ENCODE data around the gene KDM6A. TPM values are rescaled to one million over a fixed set of nuclear protein-coding genes. Genes with fewer than 3 reads are reported as not detected.

Gene KDM6A
- total RNA-seq, 1 experiment from 2014 or later = 24.0 TPM

DNA sequence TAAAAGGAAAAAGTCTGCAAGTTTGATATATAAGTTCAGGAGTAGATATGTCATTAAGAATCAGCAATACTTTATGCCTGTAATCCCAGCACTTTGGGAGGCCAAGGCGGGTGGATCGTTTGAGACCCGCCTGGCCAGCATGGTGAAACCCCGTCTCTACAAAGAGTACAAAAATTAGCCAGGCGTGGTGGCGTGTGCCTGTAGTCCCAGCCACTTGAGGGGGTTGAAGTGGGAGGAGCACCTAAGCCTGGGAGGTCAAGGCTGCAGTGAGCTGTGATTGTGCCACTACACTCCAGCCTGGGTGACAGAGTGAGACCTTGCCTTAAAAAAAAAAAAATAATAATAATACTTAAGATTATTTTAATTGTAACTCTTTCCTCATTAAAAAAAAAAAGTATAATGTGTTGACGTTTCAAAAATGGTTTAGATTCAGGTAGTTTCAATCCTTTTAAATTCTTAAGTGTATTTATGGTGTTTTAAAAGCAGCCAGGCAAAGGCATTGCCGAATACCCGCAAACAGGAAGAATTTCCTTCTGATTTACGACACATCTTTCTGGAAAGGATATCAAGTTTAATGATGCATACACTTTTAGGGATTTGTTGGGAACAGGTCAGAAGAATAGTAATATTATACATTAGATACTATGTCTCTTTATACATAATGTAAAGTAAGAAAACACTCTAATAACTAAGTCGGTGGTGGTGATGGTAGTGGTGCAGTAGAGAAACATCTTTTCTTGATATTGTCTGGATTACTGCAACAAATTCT, 80.9 kb downstream of the KDM6A start:
- intact Hi-C loops (cut with micrococcal nuclease; ENCODE audit: unreplicated experiment) (no loop called here), in situ Hi-C loops (cut with HindIII; ENCODE audit: low pct_unique_long_range_greater_than_20kb, low sequenced_read_pairs) (no loop called here)
- Histone ChIP-seq H3K9me3 (ENCODE audit: control insufficient read depth, insufficient read depth, low read depth, low read length) (no peaks in the 10 kb centered on the region), H3K4me3 (ENCODE audit: low read depth in 2 of 2, low read length in 2 of 2) (no peak overlapping the region), H3K27me3 (ENCODE audit: control insufficient read depth, insufficient read depth, low read length) (no peaks in the 10 kb centered on the region), H3K4me1 (ENCODE audit: control insufficient read depth, insufficient read depth, low read length) (peaks cover 9% of the 10 kb centered on the region), H3K27ac (ENCODE audit: low read length) (no peak overlapping the region), H3K36me3 (ENCODE audit: control insufficient read depth, insufficient read depth, low read length) (no peaks in the 10 kb centered on the region; the same call in 1 of the 2 replicates)
- ATAC-seq = no peak
- ChIA-PET POLR2A (no interaction called here), CTCF (no interaction called here)
- no peak for TF ChIP-seq SIN3A (IDR thresholded peaks at IDR 0.05; ENCODE audit: borderline replicate concordance, insufficient read depth, low read depth, low read length)
- no peak for TF ChIP-seq TCF7L2 (IDR thresholded peaks at IDR 0.05; ENCODE audit: low read depth, low read length)
- TF ChIP-seq POLR2AphosphoS5 (IDR thresholded peaks at IDR 0.05; ENCODE audit: low read depth, low read length) = no peak
- TF ChIP-seq, protein P1, sequence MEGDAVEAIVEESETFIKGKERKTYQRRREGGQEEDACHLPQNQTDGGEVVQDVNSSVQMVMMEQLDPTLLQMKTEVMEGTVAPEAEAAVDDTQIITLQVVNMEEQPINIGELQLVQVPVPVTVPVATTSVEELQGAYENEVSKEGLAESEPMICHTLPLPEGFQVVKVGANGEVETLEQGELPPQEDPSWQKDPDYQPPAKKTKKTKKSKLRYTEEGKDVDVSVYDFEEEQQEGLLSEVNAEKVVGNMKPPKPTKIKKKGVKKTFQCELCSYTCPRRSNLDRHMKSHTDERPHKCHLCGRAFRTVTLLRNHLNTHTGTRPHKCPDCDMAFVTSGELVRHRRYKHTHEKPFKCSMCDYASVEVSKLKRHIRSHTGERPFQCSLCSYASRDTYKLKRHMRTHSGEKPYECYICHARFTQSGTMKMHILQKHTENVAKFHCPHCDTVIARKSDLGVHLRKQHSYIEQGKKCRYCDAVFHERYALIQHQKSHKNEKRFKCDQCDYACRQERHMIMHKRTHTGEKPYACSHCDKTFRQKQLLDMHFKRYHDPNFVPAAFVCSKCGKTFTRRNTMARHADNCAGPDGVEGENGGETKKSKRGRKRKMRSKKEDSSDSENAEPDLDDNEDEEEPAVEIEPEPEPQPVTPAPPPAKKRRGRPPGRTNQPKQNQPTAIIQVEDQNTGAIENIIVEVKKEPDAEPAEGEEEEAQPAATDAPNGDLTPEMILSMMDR (IDR thresholded peaks at IDR 0.05) = no peak
- TF ChIP-seq, protein P2, sequence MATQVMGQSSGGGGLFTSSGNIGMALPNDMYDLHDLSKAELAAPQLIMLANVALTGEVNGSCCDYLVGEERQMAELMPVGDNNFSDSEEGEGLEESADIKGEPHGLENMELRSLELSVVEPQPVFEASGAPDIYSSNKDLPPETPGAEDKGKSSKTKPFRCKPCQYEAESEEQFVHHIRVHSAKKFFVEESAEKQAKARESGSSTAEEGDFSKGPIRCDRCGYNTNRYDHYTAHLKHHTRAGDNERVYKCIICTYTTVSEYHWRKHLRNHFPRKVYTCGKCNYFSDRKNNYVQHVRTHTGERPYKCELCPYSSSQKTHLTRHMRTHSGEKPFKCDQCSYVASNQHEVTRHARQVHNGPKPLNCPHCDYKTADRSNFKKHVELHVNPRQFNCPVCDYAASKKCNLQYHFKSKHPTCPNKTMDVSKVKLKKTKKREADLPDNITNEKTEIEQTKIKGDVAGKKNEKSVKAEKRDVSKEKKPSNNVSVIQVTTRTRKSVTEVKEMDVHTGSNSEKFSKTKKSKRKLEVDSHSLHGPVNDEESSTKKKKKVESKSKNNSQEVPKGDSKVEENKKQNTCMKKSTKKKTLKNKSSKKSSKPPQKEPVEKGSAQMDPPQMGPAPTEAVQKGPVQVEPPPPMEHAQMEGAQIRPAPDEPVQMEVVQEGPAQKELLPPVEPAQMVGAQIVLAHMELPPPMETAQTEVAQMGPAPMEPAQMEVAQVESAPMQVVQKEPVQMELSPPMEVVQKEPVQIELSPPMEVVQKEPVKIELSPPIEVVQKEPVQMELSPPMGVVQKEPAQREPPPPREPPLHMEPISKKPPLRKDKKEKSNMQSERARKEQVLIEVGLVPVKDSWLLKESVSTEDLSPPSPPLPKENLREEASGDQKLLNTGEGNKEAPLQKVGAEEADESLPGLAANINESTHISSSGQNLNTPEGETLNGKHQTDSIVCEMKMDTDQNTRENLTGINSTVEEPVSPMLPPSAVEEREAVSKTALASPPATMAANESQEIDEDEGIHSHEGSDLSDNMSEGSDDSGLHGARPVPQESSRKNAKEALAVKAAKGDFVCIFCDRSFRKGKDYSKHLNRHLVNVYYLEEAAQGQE (IDR thresholded peaks at IDR 0.05; ENCODE audit: insufficient read depth in 1 of 2, low read depth in 2 of 2, low read length in 1 of 2) = no peak
- no TSS peak for BruUV-seq (replicated peaks)
- DNase-seq (ENCODE audit: low read depth, low spot score) = no peak

DNA sequence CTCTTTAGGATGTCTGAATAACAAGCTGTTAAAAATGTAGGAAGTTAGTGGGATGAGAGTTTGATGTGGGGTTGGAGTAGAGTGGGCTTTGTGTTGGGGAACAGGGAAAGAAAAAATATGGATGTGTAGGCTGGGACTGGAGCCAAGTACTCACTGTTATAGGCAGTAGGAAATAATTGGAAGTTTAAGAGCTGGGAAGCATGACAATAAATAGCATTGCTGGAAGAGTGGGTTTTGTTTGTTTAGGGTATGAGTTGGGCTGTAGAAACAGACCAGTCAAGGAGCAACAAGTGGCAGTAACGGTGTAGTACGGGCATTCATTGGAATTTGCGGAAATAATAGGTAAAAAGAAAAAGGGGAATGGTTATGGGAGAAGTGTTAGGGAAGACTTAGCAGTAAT, 81.6 kb downstream of the KDM6A start:
- H3K36me3 ChIP-seq (ENCODE audit: control insufficient read depth, insufficient read depth, low read length) = no peaks in the 10 kb centered on the region; the same call in 1 of the 2 replicates
- no peak for TF ChIP-seq TCF7L2 (IDR thresholded peaks at IDR 0.05; ENCODE audit: low read depth, low read length)
- H3K27ac ChIP-seq (ENCODE audit: low read length) = no peak overlapping the region
- POLR2A ChIA-PET = no interaction called here
- DNase-seq (ENCODE audit: low read depth, low spot score) = no peak
- intact Hi-C loops (cut with micrococcal nuclease; ENCODE audit: unreplicated experiment) (no loop called here), in situ Hi-C loops (cut with HindIII; ENCODE audit: low pct_unique_long_range_greater_than_20kb, low sequenced_read_pairs) (no loop called here)
- H3K9me3 ChIP-seq (ENCODE audit: control insufficient read depth, insufficient read depth, low read depth, low read length) = no peaks in the 10 kb centered on the region
- no peaks in the 10 kb centered on the region for H3K27me3 ChIP-seq (ENCODE audit: control insufficient read depth, insufficient read depth, low read length)
- H3K4me3 ChIP-seq (ENCODE audit: low read depth in 2 of 2, low read length in 2 of 2) = no peak overlapping the region
- ATAC-seq = no peak
- peaks cover 5% of the 10 kb centered on the region for H3K4me1 ChIP-seq (ENCODE audit: control insufficient read depth, insufficient read depth, low read length)
- BruUV-seq (replicated peaks) = no TSS peak
- CTCF ChIA-PET = no interaction called here

DNA sequence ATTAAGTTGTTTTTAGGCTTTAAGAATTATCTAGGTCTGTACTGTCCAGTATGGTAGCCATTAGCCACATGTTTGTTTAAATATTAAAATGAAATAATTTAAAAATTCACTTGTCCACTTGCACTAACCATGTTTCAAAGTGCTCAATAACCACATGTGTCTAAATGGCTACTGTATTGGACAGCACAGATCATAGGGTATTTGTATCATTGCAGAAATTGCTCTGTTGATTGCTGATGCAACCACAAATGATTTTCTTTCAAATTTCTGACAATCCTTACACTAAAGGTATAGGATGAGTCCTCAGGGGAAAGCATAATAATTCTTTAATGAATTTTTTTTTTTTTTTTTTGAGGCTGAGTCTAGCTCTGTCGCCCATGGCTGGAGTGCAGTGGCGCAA, 84.9 kb downstream of the KDM6A start:
- intact Hi-C loops (cut with micrococcal nuclease; ENCODE audit: unreplicated experiment) = no loop called here

More for the DNA sequence above, 84.9 kb downstream of the KDM6A start:
- ChIA-PET CTCF (no interaction called here), POLR2A (no interaction called here)
- H3K27me3 ChIP-seq (ENCODE audit: control insufficient read depth, insufficient read depth, low read length) = no peaks in the 10 kb centered on the region
- DNase-seq (ENCODE audit: low read depth, low spot score) (no peak), ATAC-seq (no peak)
- H3K36me3 ChIP-seq (ENCODE audit: control insufficient read depth, insufficient read depth, low read length) = no peaks in the 10 kb centered on the region
- TF ChIP-seq, protein P1 (IDR thresholded peaks at IDR 0.05) = no peak
- TF ChIP-seq, protein P2 (IDR thresholded peaks at IDR 0.05; ENCODE audit: insufficient read depth in 1 of 2, low read depth in 2 of 2, low read length in 1 of 2) = no peak
- no peak for TF ChIP-seq TCF7L2 (IDR thresholded peaks at IDR 0.05; ENCODE audit: low read depth, low read length)
- no peak for TF ChIP-seq SIN3A (IDR thresholded peaks at IDR 0.05; ENCODE audit: borderline replicate concordance, insufficient read depth, low read depth, low read length)
- no peak for TF ChIP-seq POLR2AphosphoS5 (IDR thresholded peaks at IDR 0.05; ENCODE audit: low read depth, low read length)
- BruUV-seq (replicated peaks) = no TSS peak
- no peak overlapping the region for H3K4me3 ChIP-seq (ENCODE audit: low read depth in 2 of 2, low read length in 2 of 2)
- no peaks in the 10 kb centered on the region for H3K9me3 ChIP-seq (ENCODE audit: control insufficient read depth, insufficient read depth, low read depth, low read length)
- H3K4me1 ChIP-seq (ENCODE audit: control insufficient read depth, insufficient read depth, low read length) = peaks cover 3% of the 10 kb centered on the region
- H3K27ac ChIP-seq (ENCODE audit: low read length) = no peak overlapping the region
- in situ Hi-C loops (cut with HindIII; ENCODE audit: low pct_unique_long_range_greater_than_20kb, low sequenced_read_pairs) = no loop called here
